A549 treated with AZD9567 at 1 μM for 4 hours (cell line): ENCODE measurements around the gene EPS8L1. TPM values are rescaled to one million over a fixed set of nuclear protein-coding genes. Genes with fewer than 3 reads are reported as not detected.

Experiments
- total RNA-seq: library from RNA; stranded (reverse); fragments of 200-300 nt; extraction: Qiagen RNA extraction; gene quantifications from 5 replicates; pipeline ENCODE4 v1.2.3, GENCODE V29; 2022; ENCODE audit not compliant: insufficient read depth

Gene EPS8L1
- 4.6 to 5.8 TPM (median 4.7 TPM) in 5 replicates for total RNA-seq

DNA sequence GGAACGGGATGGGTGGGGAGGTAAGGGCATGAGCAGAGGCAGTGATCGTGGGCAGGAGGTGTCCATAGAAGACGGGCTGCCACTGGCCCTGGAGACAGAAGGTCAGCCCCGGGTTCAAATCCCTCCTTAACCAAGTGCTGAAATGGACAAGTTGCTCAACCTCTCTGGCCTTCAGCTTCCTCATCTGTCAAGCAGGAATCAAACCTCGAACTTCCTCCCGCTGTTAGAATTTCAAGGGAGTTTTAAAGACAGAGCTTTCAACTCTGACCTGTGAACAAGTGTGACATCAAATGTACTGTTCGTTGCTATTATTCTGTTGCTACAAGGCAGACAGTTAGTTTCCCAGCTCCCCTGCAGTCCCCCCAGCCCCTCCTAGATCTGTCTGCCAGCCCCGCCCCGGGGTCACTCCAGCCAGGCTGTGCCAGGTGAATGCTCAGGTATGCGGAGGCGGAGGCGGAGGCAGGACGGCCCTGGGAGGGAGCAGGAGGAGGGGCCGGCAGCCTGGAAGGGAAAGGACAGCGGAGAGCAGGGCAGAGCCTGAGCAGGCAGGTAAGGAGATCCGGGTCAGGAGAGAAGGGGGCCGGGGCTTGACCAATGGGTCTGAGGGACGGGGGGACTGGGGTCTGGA, at the start of gene EPS8L1:
Gene EPS8L1, plus strand, starts transcription at position 499 of the 628 bp plus-strand sequence. CDS start 576 bp downstream, outside the sequence.

DNA sequence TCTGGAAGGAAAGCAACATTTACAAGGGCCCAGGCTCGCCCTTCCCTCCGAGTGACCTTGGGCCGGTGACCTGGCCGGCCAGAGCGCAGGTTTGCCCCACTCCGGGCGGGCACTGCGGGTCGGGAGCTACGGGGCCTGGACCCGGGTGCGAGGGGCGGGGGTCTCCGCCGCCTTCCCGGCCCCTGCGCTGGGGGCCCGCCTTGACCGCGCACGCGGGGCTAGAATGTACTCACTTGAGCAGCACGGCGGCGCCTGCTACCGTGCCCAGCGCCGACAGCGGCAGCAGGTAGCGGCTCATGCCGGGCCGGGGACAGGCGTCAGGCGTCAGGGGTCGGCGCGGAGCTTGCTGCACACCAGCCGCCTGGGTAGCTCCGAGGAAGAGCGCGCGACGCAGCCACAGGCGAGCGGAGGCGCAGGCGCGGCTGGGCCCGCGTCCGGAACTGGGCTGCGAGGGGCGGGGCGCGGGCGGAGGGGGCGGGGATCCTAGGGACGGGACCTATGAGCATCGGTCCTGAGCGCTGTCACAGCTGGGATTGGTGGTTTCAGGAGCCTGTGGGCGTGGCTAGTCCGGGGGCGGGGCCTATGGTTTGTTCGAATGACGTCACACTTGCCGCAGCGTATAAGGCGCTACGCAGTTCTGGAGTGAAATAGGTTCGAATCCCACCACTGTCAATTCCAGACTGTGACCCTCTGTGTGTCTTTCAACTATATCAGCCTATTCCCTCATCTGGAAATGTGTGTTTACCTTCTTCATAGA, 12.8 kb upstream of the EPS8L1 start, which contains the start of gene RDH13:
Gene RDH13, minus strand, starts transcription at position 414 of the 757 bp plus-strand sequence. Its CDS starts 116 bp downstream, at position 298.

DNA sequence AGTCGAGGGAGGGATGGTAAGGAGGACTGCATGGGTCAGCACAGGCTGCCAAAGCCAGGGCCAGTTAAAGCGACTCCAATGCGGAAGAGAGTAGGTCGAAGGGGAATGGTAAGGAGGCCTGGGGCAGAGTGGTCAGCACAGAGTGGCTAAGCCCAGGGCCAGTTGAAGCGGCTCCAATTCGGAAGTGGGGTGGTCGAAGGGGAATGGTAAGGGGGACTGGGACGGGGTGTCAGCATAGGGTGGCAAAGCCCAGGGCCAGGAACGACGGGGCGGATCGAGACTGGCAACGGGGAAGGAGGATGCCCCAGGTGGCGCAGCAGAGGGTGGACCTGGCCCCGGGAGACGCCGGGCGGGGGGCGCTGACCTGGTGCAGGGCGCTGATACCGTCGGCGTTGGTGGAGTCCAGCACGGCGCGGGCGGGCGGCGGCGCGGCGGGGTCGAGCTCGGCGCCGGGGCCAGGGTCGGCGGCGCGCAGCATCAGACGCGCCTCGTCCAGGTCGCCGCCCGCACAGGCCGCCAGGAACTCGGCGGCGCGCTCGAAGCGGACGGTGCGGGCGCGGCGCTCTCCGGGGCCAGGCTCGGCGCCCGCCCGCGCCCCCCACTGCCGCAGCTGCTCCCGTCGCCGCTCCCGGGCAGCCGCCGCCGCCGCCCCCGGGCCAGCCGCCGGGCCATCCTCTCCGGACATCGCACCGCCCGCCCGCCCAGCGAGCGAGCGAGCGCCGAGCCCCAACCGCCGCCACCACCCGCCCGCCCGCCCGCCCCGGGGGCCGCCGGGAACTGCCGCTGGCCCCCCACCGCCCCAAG, 41.4 kb downstream of the EPS8L1 start, which contains the start of gene PPP1R12C:
Gene PPP1R12C, minus strand, starts transcription at position 779 of the 804 bp plus-strand sequence. Its CDS starts 94 bp downstream, at position 685.

Other genes starting within 250 kb of the EPS8L1 start
- gene KIR2DS4, start 243.2 kb upstream of the EPS8L1 start, total RNA-seq = not detected in 5 replicates
- gene KIR3DL2, start 225.4 kb upstream of the EPS8L1 start, total RNA-seq = not detected in 5 replicates
- gene FCAR, start 201.6 kb upstream of the EPS8L1 start, total RNA-seq = not detected in 5 replicates
- gene NCR1, start 169.7 kb upstream of the EPS8L1 start, total RNA-seq = not detected in 5 replicates
- 0.03 TPM in 1 of 5 replicates, not detected in the others for gene NLRP7, start 128.3 kb upstream of the EPS8L1 start, total RNA-seq
- gene NLRP2, start 109.5 kb upstream of the EPS8L1 start, total RNA-seq = 26.2 to 29.9 TPM (median 28.2 TPM) in 5 replicates
- 0.07 to 0.22 TPM (median 0.15 TPM) in 4 of 5 replicates, not detected in the other for gene GP6, start 37.6 kb upstream of the EPS8L1 start, total RNA-seq
- 16.1 to 23.0 TPM (median 21.7 TPM) in 5 replicates for gene RDH13, start 12.7 kb upstream of the EPS8L1 start, total RNA-seq
- gene PPP1R12C, start 41.8 kb downstream of the EPS8L1 start, total RNA-seq = 47.3 to 102 TPM (median 98.9 TPM) in 5 replicates
- 88.1 to 142 TPM (median 130 TPM) in 5 replicates for gene TNNT1, start 73.3 kb downstream of the EPS8L1 start, total RNA-seq
- gene TNNI3, start 81.9 kb downstream of the EPS8L1 start, total RNA-seq = 6.9 to 9.8 TPM (median 7.9 TPM) in 5 replicates
- gene DNAAF3, start 90.7 kb downstream of the EPS8L1 start, total RNA-seq = 5.8 to 9.4 TPM (median 6.7 TPM) in 5 replicates
- gene SYT5, start 104.4 kb downstream of the EPS8L1 start, total RNA-seq = 1.8 to 9.1 TPM (median 4.2 TPM) in 5 replicates
- gene PTPRH, start 133.6 kb downstream of the EPS8L1 start, total RNA-seq = 2.1 to 3.8 TPM (median 3.1 TPM) in 5 replicates
- gene TMEM86B, start 152.9 kb downstream of the EPS8L1 start, total RNA-seq = 5.1 to 6.4 TPM (median 5.7 TPM) in 5 replicates
- 74.7 to 116 TPM (median 115 TPM) in 5 replicates for gene PPP6R1, start 183.1 kb downstream of the EPS8L1 start, total RNA-seq
- 129 to 149 TPM (median 137 TPM) in 5 replicates for gene HSPBP1, start 204.2 kb downstream of the EPS8L1 start, total RNA-seq
- gene BRSK1, start 208.1 kb downstream of the EPS8L1 start, total RNA-seq = 2.5 to 3.3 TPM (median 3.1 TPM) in 5 replicates
- gene TMEM150B, start 249.5 kb downstream of the EPS8L1 start, total RNA-seq = not detected in 5 replicates